Measurements from ENCODE around the gene FOXJ3.

Gene FOXJ3

GRCh38 chr1:42168763-42169162 lies 166.3 kb downstream of the FOXJ3 start:
- POLR2A ChIA-PET = no interaction called here
- Histone ChIP-seq H3K27ac (ENCODE audit: extremely low read depth, low read depth, low read length) (no peak overlapping the region), H3K4me3 (ENCODE audit: low read depth, low read length) (no peak overlapping the region), H3K4me1 (ENCODE audit: control insufficient read depth, insufficient read depth, low read length) (peaks cover 8% of the 10 kb centered on the region; the same call in 1 of the 2 replicates), H3K9me3 (ENCODE audit: control insufficient read depth, insufficient read depth, low read depth, low read length) (no peaks in the 10 kb centered on the region), H3K36me3 (ENCODE audit: control insufficient read depth in 2 of 2, insufficient read depth in 1 of 2, low read length in 2 of 2) (no peaks in the 10 kb centered on the region)
- TF ChIP-seq, protein P1, sequence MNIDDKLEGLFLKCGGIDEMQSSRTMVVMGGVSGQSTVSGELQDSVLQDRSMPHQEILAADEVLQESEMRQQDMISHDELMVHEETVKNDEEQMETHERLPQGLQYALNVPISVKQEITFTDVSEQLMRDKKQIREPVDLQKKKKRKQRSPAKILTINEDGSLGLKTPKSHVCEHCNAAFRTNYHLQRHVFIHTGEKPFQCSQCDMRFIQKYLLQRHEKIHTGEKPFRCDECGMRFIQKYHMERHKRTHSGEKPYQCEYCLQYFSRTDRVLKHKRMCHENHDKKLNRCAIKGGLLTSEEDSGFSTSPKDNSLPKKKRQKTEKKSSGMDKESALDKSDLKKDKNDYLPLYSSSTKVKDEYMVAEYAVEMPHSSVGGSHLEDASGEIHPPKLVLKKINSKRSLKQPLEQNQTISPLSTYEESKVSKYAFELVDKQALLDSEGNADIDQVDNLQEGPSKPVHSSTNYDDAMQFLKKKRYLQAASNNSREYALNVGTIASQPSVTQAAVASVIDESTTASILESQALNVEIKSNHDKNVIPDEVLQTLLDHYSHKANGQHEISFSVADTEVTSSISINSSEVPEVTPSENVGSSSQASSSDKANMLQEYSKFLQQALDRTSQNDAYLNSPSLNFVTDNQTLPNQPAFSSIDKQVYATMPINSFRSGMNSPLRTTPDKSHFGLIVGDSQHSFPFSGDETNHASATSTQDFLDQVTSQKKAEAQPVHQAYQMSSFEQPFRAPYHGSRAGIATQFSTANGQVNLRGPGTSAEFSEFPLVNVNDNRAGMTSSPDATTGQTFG (tag by site-specific recombination; IDR thresholded peaks at IDR 0.05; ENCODE audit: borderline replicate concordance) = no peak
- TF ChIP-seq ZFHX2 (tag by site-specific recombination; conservative IDR thresholded peaks at IDR 0.05) (no peak), ZNF423 (tag by site-specific recombination; IDR thresholded peaks at IDR 0.05) (no peak), GLIS1 (tag by site-specific recombination; IDR thresholded peaks at IDR 0.05) (0 out of 2 replicates have a peak, but pooled peaks have one; percentile 20), ZIC2 (tag by site-specific recombination; IDR thresholded peaks at IDR 0.05) (peak; percentile 51), ZNF580 (tag by site-specific recombination; IDR thresholded peaks at IDR 0.05) (no peak), ZNF350 (tag by site-specific recombination; IDR thresholded peaks at IDR 0.05) (no peak)
- CTCF ChIA-PET = interaction anchor here (0.9 to 1.1 kb wide), 2 partner anchors 8 to 595 kb away, joined by 3 to 4 read pairs; no protein-coding TSS in a partner anchor

GRCh38 chr1:42168391-42168670 lies 166.7 kb downstream of the FOXJ3 start:
- Histone ChIP-seq H3K27ac (ENCODE audit: extremely low read depth, low read depth, low read length) (no peak overlapping the region), H3K4me1 (ENCODE audit: control insufficient read depth, insufficient read depth, low read length) (peaks cover 8% of the 10 kb centered on the region; the same call in 1 of the 2 replicates), H3K9me3 (ENCODE audit: control insufficient read depth, insufficient read depth, low read depth, low read length) (no peaks in the 10 kb centered on the region), H3K36me3 (ENCODE audit: control insufficient read depth in 2 of 2, insufficient read depth in 1 of 2, low read length in 2 of 2) (no peaks in the 10 kb centered on the region), H3K4me3 (ENCODE audit: low read depth, low read length) (no peak overlapping the region)
- CTCF ChIA-PET = interaction anchor here (1.1 kb wide), 1 partner anchor 9 kb away, joined by 3 read pairs; no protein-coding TSS in a partner anchor
- peak; percentile 22; the same call in 1 of the 2 replicates for TF ChIP-seq EGR2 (tag by site-specific recombination; IDR thresholded peaks at IDR 0.05; ENCODE audit: low read depth)
- no peak for TF ChIP-seq OSR2 (tag by site-specific recombination; IDR thresholded peaks at IDR 0.05)
- POLR2A ChIA-PET = no interaction called here

- ChIA-PET POLR2A (no interaction called here), CTCF (interaction anchor here (0.7 to 1.1 kb wide), 2 partner anchors 9 to 16 kb away, joined by 3 read pairs; no protein-coding TSS in a partner anchor)
- no peak overlapping the region for H3K27ac ChIP-seq (ENCODE audit: extremely low read depth, low read depth, low read length)
- TF ChIP-seq REPIN1 (tag by site-specific recombination; IDR thresholded peaks at IDR 0.05; ENCODE audit: low read depth) (no peak), ZFHX2 (tag by site-specific recombination; conservative IDR thresholded peaks at IDR 0.05) (peak; percentile 94), ZSCAN4 (tag by site-specific recombination; IDR thresholded peaks at IDR 0.05) (0 out of 2 replicates have a peak, but pooled peaks have one; percentile 48), ZBTB8A (tag by site-specific recombination; IDR thresholded peaks at IDR 0.05) (no peak), SCRT1 (tag by site-specific recombination; IDR thresholded peaks at IDR 0.05; ENCODE audit: borderline replicate concordance) (0 out of 2 replicates have a peak, but pooled peaks have one; percentile 9), YY2 (tag by site-specific recombination; IDR thresholded peaks at IDR 0.05) (no peak), SP2 (tag by site-specific recombination; IDR thresholded peaks at IDR 0.05) (peak; percentile 33), ZNF423 (tag by site-specific recombination; IDR thresholded peaks at IDR 0.05) (no peak), ZNF280C (tag by site-specific recombination; IDR thresholded peaks at IDR 0.05) (no peak), EGR2 (tag by site-specific recombination; IDR thresholded peaks at IDR 0.05; ENCODE audit: low read depth) (peak; percentile 94), ZNF221 (tag by site-specific recombination; IDR thresholded peaks at IDR 0.05; ENCODE audit: borderline replicate concordance) (no peak), ZBTB17 (tag by site-specific recombination; IDR thresholded peaks at IDR 0.05) (peak; percentile 20; the same call in 1 of the 2 replicates), ZNF692 (tag by site-specific recombination; IDR thresholded peaks at IDR 0.05) (peak; percentile 22; the same call in 1 of the 2 replicates), KLF17 (tag by site-specific recombination; IDR thresholded peaks at IDR 0.05) (peak; percentile 41; the same call in 1 of the 2 replicates), ZNF600 (tag by site-specific recombination; IDR thresholded peaks at IDR 0.05) (peak; percentile 94)
These were observed 167.2 kb downstream of the FOXJ3 start for GRCh38 chr1:42167611-42168390.

More at GRCh38 chr1:42167611-42168390, 167.2 kb downstream of the FOXJ3 start:
- Histone ChIP-seq H3K9me3 (ENCODE audit: control insufficient read depth, insufficient read depth, low read depth, low read length) (no peaks in the 10 kb centered on the region), H3K4me3 (ENCODE audit: low read depth, low read length) (no peak overlapping the region), H3K36me3 (ENCODE audit: control insufficient read depth in 2 of 2, insufficient read depth in 1 of 2, low read length in 2 of 2) (no peaks in the 10 kb centered on the region), H3K4me1 (ENCODE audit: control insufficient read depth, insufficient read depth, low read length) (peaks cover 8% of the 10 kb centered on the region; the same call in 1 of the 2 replicates)

All from HEK293 (cell line).